Activated CD4-positive, alpha-beta T cell treated with anti-CD3 and anti-CD28 coated beads, Interleukin-2, amount 10 ng/mL, durations not matched to agents 24 days and 14 days (primary cell): ENCODE data around the gene ERAL1. TPM values are rescaled to one million over a fixed set of nuclear protein-coding genes. Genes with fewer than 3 reads are reported as not detected.
"Not testable (repeated sequence)": the region's sequence is repeated elsewhere in the genome, so short reads cannot be mapped to it uniquely, and the experiment has no call there.

Experiments used
- DNase-seq: peaks from one replicate; pipeline ENCODE4 v3.0.0; 2022
- H3K27ac Mint-ChIP-seq: one replicate; pipeline ENCODE4 v1.8.0; 2022; ENCODE audit warnings: mild to moderate bottlenecking, mixed read lengths
- H3K27me3 Mint-ChIP-seq: one replicate; pipeline ENCODE4 v1.8.0; 2022; ENCODE audit warnings: mixed read lengths
- H3K36me3 Mint-ChIP-seq: one replicate; pipeline ENCODE4 v1.8.0; 2022; ENCODE audit warnings: low read depth, mild to moderate bottlenecking, mixed read lengths
- H3K4me1 Mint-ChIP-seq: one replicate; pipeline ENCODE4 v1.8.0; 2021; ENCODE audit warnings: mixed read lengths
- H3K4me3 Mint-ChIP-seq: one replicate; pipeline ENCODE4 v1.8.0; 2022; ENCODE audit warnings: mild to moderate bottlenecking, moderate library complexity, mixed read lengths
- H3K9me3 Mint-ChIP-seq: one replicate; pipeline ENCODE4 v1.8.0; 2021; ENCODE audit warnings: mixed read lengths
- intact Hi-C: fragments of 100-400 bp; cut with micrococcal nuclease; formaldehyde crosslinking; loops from one replicate; pipeline ENCODE4 v1.15.1; 2023
- total RNA-seq: library from RNA; stranded (reverse); gene quantifications from 2 replicates; pipeline ENCODE4 v1.2.3, GENCODE V29; 2022

Gene ERAL1
- total RNA-seq, 1 donor from 2014 or later, result 61.2 TPM

- H3K4me3 Mint-ChIP-seq, result peak within 1 kb of the TSS; percentile 90
- H3K4me1 Mint-ChIP-seq, result peaks cover 39% of the 10 kb centered on the region
- no peaks in the 10 kb centered on the region for H3K9me3 Mint-ChIP-seq
- peak within 1 kb of the TSS; percentile 86 for H3K27ac Mint-ChIP-seq
- no peaks in the 10 kb centered on the region for H3K27me3 Mint-ChIP-seq
- H3K36me3 Mint-ChIP-seq, result peaks cover 45% of the 10 kb centered on the region
- peak; percentile 99 for DNase-seq
- intact Hi-C loops, result loop anchor here (1.0 to 2.0 kb wide), 6 partner anchors 24 to 176 kb away; partner anchors contain the start of genes ERAL1 and TLCD1
Observed at GRCh38 chr17:28902819-28903545, 48.2 kb downstream of the ERAL1 start, which contains the start of gene DHRS13. DHRS13 (minus strand) TSS chr17:28903079; CDS start chr17:28902944, 135 bp downstream.

GRCh38 chr17:28903546-28903841, 48.7 kb downstream of the ERAL1 start:
- intact Hi-C loops, result loop anchor here (1.0 to 2.0 kb wide), 6 partner anchors 23 to 177 kb away; partner anchors contain the start of genes ERAL1 and TLCD1
- H3K4me3 Mint-ChIP-seq, result peak overlapping the region; percentile 90
- H3K27me3 Mint-ChIP-seq, H3K9me3 Mint-ChIP-seq, DNase-seq: not testable (repeated sequence)
- peaks cover 44% of the 10 kb centered on the region for H3K36me3 Mint-ChIP-seq
- peaks cover 36% of the 10 kb centered on the region for H3K4me1 Mint-ChIP-seq
- peak overlapping the region; percentile 83 for H3K27ac Mint-ChIP-seq

- no peak for DNase-seq
- peaks cover 42% of the 10 kb centered on the region for H3K36me3 Mint-ChIP-seq
- H3K27ac Mint-ChIP-seq, result peak overlapping the region; percentile 30
- H3K4me3 Mint-ChIP-seq, result no peak overlapping the region
- no peaks in the 10 kb centered on the region for H3K27me3 Mint-ChIP-seq
- intact Hi-C loops, result no loop called here
- H3K4me1 Mint-ChIP-seq, result peaks cover 30% of the 10 kb centered on the region
- no peaks in the 10 kb centered on the region for H3K9me3 Mint-ChIP-seq
Observed at GRCh38 chr17:28904800-28905199, 50.0 kb downstream of the ERAL1 start.

GRCh38 chr17:28906276-28906675, 51.5 kb downstream of the ERAL1 start:
- intact Hi-C loops, result no loop called here
- Mint-ChIP-seq H3K4me3 (no peak overlapping the region), H3K27ac (no peak overlapping the region), H3K36me3 (peaks cover 50% of the 10 kb centered on the region), H3K4me1 (peaks cover 20% of the 10 kb centered on the region), H3K9me3 (no peaks in the 10 kb centered on the region), H3K27me3 (no peaks in the 10 kb centered on the region)
- DNase-seq, result no peak

- Mint-ChIP-seq H3K27ac (no peak overlapping the region), H3K36me3 (peaks cover 48% of the 10 kb centered on the region), H3K27me3 (no peaks in the 10 kb centered on the region), H3K4me3 (no peak overlapping the region), H3K9me3 (no peaks in the 10 kb centered on the region), H3K4me1 (peaks cover 15% of the 10 kb centered on the region)
- no peak for DNase-seq
- intact Hi-C loops, result no loop called here
Observed at GRCh38 chr17:28906706-28907438, 52.1 kb downstream of the ERAL1 start.

- Mint-ChIP-seq H3K27me3 (no peaks in the 10 kb centered on the region), H3K36me3 (peaks cover 53% of the 10 kb centered on the region), H3K4me1 (peaks cover 12% of the 10 kb centered on the region), H3K4me3 (no peak overlapping the region), H3K9me3 (no peaks in the 10 kb centered on the region), H3K27ac (no peak overlapping the region)
- DNase-seq, result no peak
- intact Hi-C loops, result no loop called here
Observed at GRCh38 chr17:28907709-28908475, 53.1 kb downstream of the ERAL1 start.

GRCh38 chr17:28908640-28909167, 53.9 kb downstream of the ERAL1 start:
- intact Hi-C loops, result no loop called here
- peaks cover 62% of the 10 kb centered on the region for H3K36me3 Mint-ChIP-seq
- no peak for DNase-seq
- H3K4me3 Mint-ChIP-seq, result no peak overlapping the region
- H3K27me3 Mint-ChIP-seq, result no peaks in the 10 kb centered on the region
- peaks cover 5% of the 10 kb centered on the region for H3K4me1 Mint-ChIP-seq
- no peaks in the 10 kb centered on the region for H3K9me3 Mint-ChIP-seq
- H3K27ac Mint-ChIP-seq, result no peak overlapping the region

GRCh38 chr17:28910534-28910933, 55.7 kb downstream of the ERAL1 start:
- Mint-ChIP-seq H3K36me3 (peaks cover 69% of the 10 kb centered on the region), H3K4me1 (peaks cover 7% of the 10 kb centered on the region), H3K27ac (no peak overlapping the region), H3K4me3 (no peak overlapping the region), H3K27me3 (no peaks in the 10 kb centered on the region), H3K9me3 (no peaks in the 10 kb centered on the region)
- DNase-seq, result no peak
- intact Hi-C loops, result no loop called here

Other genes with a start within 250 kb of the ERAL1 start
- gene RSKR, start 240.8 kb upstream of the ERAL1 start, total RNA-seq, result 40.8 and 43.8 TPM in 2 replicates
- gene BLTP2, start 209.9 kb upstream of the ERAL1 start, total RNA-seq, result 220 and 225 TPM in 2 replicates
- gene SDF2, start 193.1 kb upstream of the ERAL1 start, total RNA-seq, result 43.8 and 46.2 TPM in 2 replicates
- 100 and 108 TPM in 2 replicates for gene SUPT6H, start 192.8 kb upstream of the ERAL1 start, total RNA-seq
- gene PROCA1, start 143.1 kb upstream of the ERAL1 start, total RNA-seq, result 6.0 TPM in 2 replicates
- 19.2 and 20.6 TPM in 2 replicates for gene RAB34, start 137.1 kb upstream of the ERAL1 start, total RNA-seq
- 1,588 and 1,610 TPM in 2 replicates for gene RPL23A, start 135.0 kb upstream of the ERAL1 start, total RNA-seq
- gene TLCD1, start 128.8 kb upstream of the ERAL1 start, total RNA-seq, result 12.5 and 16.8 TPM in 2 replicates
- 5.5 and 6.1 TPM in 2 replicates for gene NEK8, start 126.2 kb upstream of the ERAL1 start, total RNA-seq
- gene TRAF4, start 111.0 kb upstream of the ERAL1 start, total RNA-seq, result 155 and 168 TPM in 2 replicates
- 22.4 and 24.0 TPM in 2 replicates for gene FAM222B, start 12.2 kb upstream of the ERAL1 start, total RNA-seq
- 109 and 111 TPM in 2 replicates for gene FLOT2, start 42.7 kb downstream of the ERAL1 start, total RNA-seq
- 32.4 and 34.3 TPM in 2 replicates for gene DHRS13, start 48.1 kb downstream of the ERAL1 start, total RNA-seq
- gene PHF12, start 96.5 kb downstream of the ERAL1 start, total RNA-seq, result 61.1 TPM in 2 replicates
- not detected in 2 replicates for gene SEZ6, start 151.0 kb downstream of the ERAL1 start, total RNA-seq
- gene PIPOX, start 188.1 kb downstream of the ERAL1 start, total RNA-seq, result 1.2 and 1.4 TPM in 2 replicates